CD4-positive, alpha-beta T cell treated with Interferon gamma for 1 hour (primary cell): ENCODE data around the gene AKAP10.
"Not testable (repeated sequence)": the region's sequence is repeated elsewhere in the genome, so short reads cannot be mapped to it uniquely, and the experiment has no call there.

Experiments used
- DNase-seq: peaks from one replicate; pipeline ENCODE4 v3.0.0-alpha.2; 2020

AKAP10 gene

DNA sequence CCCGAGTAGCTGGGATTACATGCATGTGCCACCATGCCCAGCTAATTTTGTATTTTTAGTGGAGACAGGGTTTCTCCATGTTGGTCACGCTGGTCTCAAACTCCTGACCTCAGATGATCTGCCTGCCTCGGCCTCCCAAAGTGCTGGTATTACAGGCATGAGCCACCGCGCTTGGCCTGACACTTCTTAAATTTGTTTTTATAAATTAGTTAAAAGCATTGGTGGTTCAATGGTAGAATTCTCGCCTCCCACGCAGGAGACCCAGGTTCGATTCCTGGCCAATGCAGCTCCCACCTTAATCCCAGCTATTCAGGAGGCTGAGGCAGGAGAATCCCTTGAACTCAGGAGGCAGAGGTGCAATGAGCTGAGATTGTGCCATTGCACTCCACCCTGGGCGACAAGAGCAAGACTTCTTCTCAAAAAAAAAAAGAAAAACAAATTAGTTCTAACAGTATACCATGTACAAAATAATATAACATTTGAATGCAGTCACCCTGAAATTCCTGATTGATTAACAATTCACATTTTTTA is 116.9 kb downstream of the AKAP10 start:
- DNase-seq, result not testable (repeated sequence)

DNA sequence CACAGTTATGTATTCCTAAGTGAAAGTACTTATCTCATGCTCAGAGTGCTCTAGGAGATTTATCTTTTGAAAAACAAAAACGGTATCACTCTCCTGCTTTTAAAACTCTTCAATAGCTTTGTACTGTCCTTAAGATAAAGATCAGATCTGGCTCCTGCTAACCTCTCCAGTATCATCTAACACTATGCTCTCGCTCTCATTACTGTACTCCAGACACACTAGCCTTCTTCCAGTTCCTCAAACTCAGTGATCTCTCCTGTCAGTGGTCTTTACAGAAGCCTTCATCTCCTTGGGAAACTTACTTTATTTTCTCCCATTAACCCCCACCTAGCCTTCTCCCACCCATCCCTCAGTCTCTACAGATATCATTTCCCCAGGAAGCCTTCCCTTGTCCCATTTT is 120.0 kb downstream of the AKAP10 start:
- DNase-seq, result no peak
